SH-SY5Y (cell line): ENCODE measurements around the gene CERS1.

Experiments
- GATA2 ChIP-seq: IDR thresholded peaks from 2 replicates; pipeline ENCODE4 v1.6.1; 2011; ENCODE audit warnings: mild to moderate bottlenecking, low read depth, low read length
- GATA3 ChIP-seq: IDR thresholded peaks from 2 replicates; pipeline ENCODE4 v1.6.1; 2011; ENCODE audit warnings: low read depth, mild to moderate bottlenecking, low read length, moderate library complexity

DNA sequence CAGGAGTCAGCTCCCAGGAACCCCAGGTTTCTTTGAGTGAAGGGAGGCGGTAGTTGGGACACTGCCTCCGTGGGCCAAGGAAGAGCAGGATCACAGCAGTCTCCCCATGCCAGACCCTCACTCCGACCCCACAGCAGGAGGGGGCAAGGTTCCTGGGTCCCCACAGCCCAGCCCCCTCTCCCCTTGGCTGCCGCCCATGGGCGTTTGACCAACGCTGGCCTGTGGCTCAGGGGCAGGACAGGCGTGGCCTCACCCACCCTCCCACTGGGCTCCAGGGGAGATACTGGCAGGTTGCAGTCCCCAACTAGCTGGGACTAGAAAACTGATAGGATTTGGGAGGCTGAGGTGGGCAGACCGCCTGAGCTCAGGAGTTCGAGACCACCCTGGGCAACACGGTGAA is 14.1 kb upstream of the CERS1 start:
- TF ChIP-seq GATA2 (no peak), GATA3 (no peak)
